Thymus (tissue), 11 donors: ENCODE measurements around the gene PUS7. TPM values are rescaled to one million over a fixed set of nuclear protein-coding genes. Genes with fewer than 3 reads are reported as not detected.
"Not testable (repeated sequence)": the region's sequence is repeated elsewhere in the genome, so short reads cannot be mapped to it uniquely, and the experiment has no call there.

ENCODE experiments used
- DNase-seq, 9 donors: peaks; one replicate each; pipeline ENCODE4 v3.0.0-alpha.2; 2013; ENCODE audit warnings: low spot score in 9 of 9, low read depth in 6 of 9, missing footprints in 1 of 9
- H3K27ac ChIP-seq, 2 donors: one replicate each; pipeline ENCODE4 v1.5.1; 2013; ENCODE audit warnings: control low read depth in 1 of 2, low read depth in 1 of 2, low read length in 1 of 2, mild to moderate bottlenecking in 1 of 2, moderate library complexity in 1 of 2
- H3K27me3 ChIP-seq, 2 donors: one replicate each; pipeline ENCODE4 v1.5.1; 2013; ENCODE audit warnings: low read length in 1 of 2; ENCODE audit not compliant: control insufficient read depth in 2 of 2, insufficient read depth in 1 of 2
- H3K36me3 ChIP-seq, 2 donors: one replicate each; pipeline ENCODE4 v1.5.1; 2013; ENCODE audit warnings: low read length in 1 of 2, mild to moderate bottlenecking in 1 of 2, moderate library complexity in 1 of 2; ENCODE audit not compliant: control insufficient read depth in 2 of 2, insufficient read depth in 2 of 2
- H3K4me1 ChIP-seq, 2 donors: one replicate each; pipeline ENCODE4 v1.5.1; 2013; ENCODE audit warnings: low read length in 2 of 2; ENCODE audit not compliant: control insufficient read depth in 2 of 2, insufficient read depth in 2 of 2
- H3K4me3 ChIP-seq, 2 donors: one replicate each; pipeline ENCODE4 v1.5.1; 2013; ENCODE audit warnings: low read length in 2 of 2, control low read depth in 1 of 2, mild to moderate bottlenecking in 1 of 2
- H3K9me3 ChIP-seq, 2 donors: one replicate each; pipeline ENCODE4 v1.5.1; 2013; ENCODE audit warnings: low read length in 1 of 2, mild to moderate bottlenecking in 1 of 2; ENCODE audit not compliant: control insufficient read depth in 2 of 2, insufficient read depth in 1 of 2
- WGBS: extraction: QIAGEN DNeasy Blood & Tissue Kit; methylation state at CpG from one replicate; pipeline ENCODE4 v1.1.7; 2013; 5-methylcytosine and 5-hydroxymethylcytosine counted together
- polyA plus RNA-seq: library from polyadenylated mRNA; stranded (reverse); fragments of 200-250 nt; gene quantifications from one replicate; pipeline ENCODE4 v1.2.3, GENCODE V29; 2013
- total RNA-seq: library from RNA; stranded (reverse); fragments of 120-200 nt; gene quantifications from one replicate; pipeline ENCODE4 v1.2.4, GENCODE V29; 2013
- donor health status: healthy.

Gene PUS7
- total and polyA plus RNA-seq, 2 donors: 3.7 to 9.4 TPM

- Histone ChIP-seq H3K27ac (no peak overlapping the region), H3K27me3 (no peaks in the 10 kb centered on the region), H3K4me3 (no peak overlapping the region), H3K9me3 (no peaks in the 10 kb centered on the region), H3K36me3 (peaks cover 0 to 4% of the 10 kb centered on the region in 2 donors), H3K4me1 (peaks cover 11 to 17% of the 10 kb centered on the region in 2 donors)
- DNase-seq: no peak
- 99% methylated on average over 20 of the region's 20 CpGs for WGBS
Measured at GRCh38 chr7:105530546-105530945, 8.5 kb upstream of the PUS7 start.

DNA sequence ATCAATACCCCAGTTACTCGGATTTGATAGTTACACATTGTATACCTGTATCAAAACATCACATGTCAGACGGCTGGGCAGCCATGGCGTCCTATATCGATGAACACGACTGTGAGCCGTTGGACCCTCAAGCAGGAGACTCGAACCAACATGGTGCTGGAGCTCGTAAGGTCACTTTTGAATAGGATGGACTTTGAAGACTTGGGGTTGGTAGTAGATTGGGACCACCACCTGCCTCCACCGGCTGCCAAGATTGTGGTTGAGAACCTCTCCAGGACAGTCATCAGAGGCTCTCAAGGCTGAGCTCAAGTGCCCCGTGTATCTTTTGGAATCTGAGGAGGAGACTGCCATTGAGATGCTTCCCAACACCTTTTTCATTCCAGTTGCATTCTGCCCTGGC, 8.1 kb upstream of the PUS7 start:
- WGBS: 98% methylated on average over 10 of the region's 10 CpGs
- no peaks in the 10 kb centered on the region for H3K9me3 ChIP-seq
- DNase-seq: no peak

GRCh38 chr7:105527737-105528136, 5.7 kb upstream of the PUS7 start:
- H3K4me1 ChIP-seq, H3K9me3 ChIP-seq, H3K4me3 ChIP-seq, DNase-seq, H3K27me3 ChIP-seq, H3K27ac ChIP-seq, H3K36me3 ChIP-seq: not testable (repeated sequence)
- 98% methylated on average over 5 of the region's 5 CpGs for WGBS

More for the DNA sequence above, 8.1 kb upstream of the PUS7 start:
- H3K4me1 ChIP-seq: peaks cover 11 to 17% of the 10 kb centered on the region in 2 donors
- no peaks in the 10 kb centered on the region for H3K27me3 ChIP-seq
- H3K36me3 ChIP-seq: peaks cover 0 to 4% of the 10 kb centered on the region in 2 donors
- no peak overlapping the region for H3K27ac ChIP-seq
- no peak overlapping the region for H3K4me3 ChIP-seq

DNA sequence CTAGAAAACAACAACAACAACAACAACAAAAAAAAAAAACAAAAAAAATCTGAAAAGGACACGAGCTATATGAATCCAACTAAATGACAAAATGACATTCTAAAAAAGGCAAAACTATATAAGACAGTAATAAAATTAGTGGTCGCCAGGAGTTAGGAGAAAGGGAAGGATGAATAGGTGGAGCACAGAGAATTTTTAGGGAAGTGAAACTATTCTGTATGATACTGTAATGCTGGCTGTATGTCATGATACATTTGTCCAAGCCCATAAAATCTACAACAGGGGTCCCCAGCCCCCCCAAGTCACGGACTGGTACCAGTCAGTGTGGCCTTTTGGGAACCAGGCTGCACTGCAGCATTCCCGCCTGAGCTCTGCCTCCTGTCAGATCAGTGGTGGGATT, 2.8 kb upstream of the PUS7 start:
- Histone ChIP-seq H3K36me3 (no peaks in the 10 kb centered on the region), H3K4me3 (no peak overlapping the region), H3K4me1 (peaks cover 4 to 7% of the 10 kb centered on the region in 2 donors), H3K27ac (no peak overlapping the region), H3K9me3 (no peaks in the 10 kb centered on the region), H3K27me3 (peaks cover 0 to 5% of the 10 kb centered on the region in 2 donors)
- WGBS: 84% methylated on average over 4 of the region's 4 CpGs
- DNase-seq: no peak

- H3K27ac ChIP-seq, H3K4me3 ChIP-seq, H3K4me1 ChIP-seq, H3K36me3 ChIP-seq, H3K9me3 ChIP-seq, DNase-seq, H3K27me3 ChIP-seq: not testable (repeated sequence)
- 98% methylated on average over 11 of the region's 11 CpGs for WGBS
Measured at GRCh38 chr7:105524423-105524822, 2.4 kb upstream of the PUS7 start.

DNA sequence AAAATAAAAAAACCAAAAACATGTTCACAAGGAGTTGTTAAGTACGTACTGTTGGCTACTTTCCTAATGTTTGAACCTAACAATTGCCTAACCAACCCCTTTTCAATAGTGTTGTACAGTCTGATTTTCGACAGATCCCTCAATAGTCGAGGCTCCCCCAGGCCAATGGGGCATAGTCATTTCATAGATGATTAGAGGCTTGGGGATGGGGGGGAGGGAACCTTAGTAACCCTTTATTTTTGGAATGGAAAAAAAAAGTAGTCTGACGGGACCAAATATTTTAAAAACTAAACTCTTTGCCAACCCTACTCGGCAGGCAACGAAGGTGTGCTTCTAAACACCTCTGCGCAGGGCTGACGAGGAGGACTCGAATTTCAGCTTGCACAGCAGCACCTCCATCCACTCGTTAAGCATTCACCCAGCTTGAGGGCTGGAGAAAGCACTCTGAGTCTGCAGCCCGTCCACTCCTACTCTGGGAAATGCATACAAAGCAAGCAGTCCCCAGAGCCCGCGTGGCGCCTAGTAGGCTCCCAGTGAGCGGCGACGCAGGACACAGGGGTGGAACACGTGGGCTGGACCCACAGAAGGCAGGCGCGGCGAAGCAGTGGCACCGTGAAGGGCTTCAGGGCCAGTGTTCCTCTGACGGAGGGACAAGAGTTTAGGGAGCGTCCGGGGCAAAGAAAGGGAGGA, 899 bp downstream of the PUS7 start:
- peak in 3 of 9 donors; percentile 18 to 52 (median 32) for DNase-seq
- Histone ChIP-seq H3K4me3 (peak overlapping the region; percentile 44 to 59), H3K27ac (peak overlapping the region in 1 of 2 donors; percentile 51), H3K27me3 (peaks cover 0 to 5% of the 10 kb centered on the region in 2 donors), H3K36me3 (no peaks in the 10 kb centered on the region), H3K4me1 (peaks cover 4 to 7% of the 10 kb centered on the region in 2 donors), H3K9me3 (no peaks in the 10 kb centered on the region)
- WGBS: 19% methylated on average over 25 of the region's 25 CpGs

- not testable (repeated sequence) for H3K9me3 ChIP-seq, H3K4me1 ChIP-seq, H3K36me3 ChIP-seq, H3K27me3 ChIP-seq, H3K4me3 ChIP-seq, H3K27ac ChIP-seq, DNase-seq
- WGBS: 98% methylated on average over 7 of the region's 7 CpGs
Measured at GRCh38 chr7:105520620-105521019, 1.5 kb downstream of the PUS7 start.

- no peak for DNase-seq
- Histone ChIP-seq H3K9me3 (no peaks in the 10 kb centered on the region), H3K27me3 (peaks cover 0 to 5% of the 10 kb centered on the region in 2 donors), H3K36me3 (no peaks in the 10 kb centered on the region), H3K27ac (no peak overlapping the region), H3K4me1 (peaks cover 4 to 7% of the 10 kb centered on the region in 2 donors), H3K4me3 (no peak overlapping the region)
- 97% methylated on average over 6 of the region's 6 CpGs for WGBS
Measured at GRCh38 chr7:105519353-105519752, 2.7 kb downstream of the PUS7 start.

- H3K4me3 ChIP-seq, H3K27me3 ChIP-seq, DNase-seq, H3K4me1 ChIP-seq, H3K36me3 ChIP-seq, H3K9me3 ChIP-seq, H3K27ac ChIP-seq: not testable (repeated sequence)
- WGBS: 99% methylated on average over 7 of the region's 7 CpGs
Measured at GRCh38 chr7:105515610-105516009, 6.5 kb downstream of the PUS7 start.
